ENCODE measurements around the gene PRPSAP1. TPM values are rescaled to one million over a fixed set of nuclear protein-coding genes. Genes with fewer than 3 reads are reported as not detected.
"Not testable (repeated sequence)": the region's sequence is repeated elsewhere in the genome, so short reads cannot be mapped to it uniquely, and the experiment has no call there.

The PRPSAP1 gene
- total RNA-seq, 2 experiments from 2014 or later: 30.1 to 33.3 TPM

GRCh38 chr17:76270770-76271668 lies 82.7 kb downstream of the PRPSAP1 start:
- Mint-ChIP-seq H3K9me3 (no peaks in the 10 kb centered on the region), H3K27me3 (ENCODE audit: low read depth) (no peaks in the 10 kb centered on the region), H3K4me1 (ENCODE audit: low read depth) (peaks cover 61% of the 10 kb centered on the region), H3K4me3 (peak overlapping the region; percentile 79), H3K27ac (peak overlapping the region; percentile 91), H3K36me3 (ENCODE audit: low read depth) (peaks cover 52% of the 10 kb centered on the region)
- CTCF ChIA-PET: interaction anchor here (0.8 to 3.5 kb wide), 8 partner anchors 9 to 152 kb away, joined by 3 to 18 read pairs (median 3); no protein-coding TSS in a partner anchor
- peak; percentile 67 for DNase-seq
- intact Hi-C loops (cut with micrococcal nuclease): no loop called here

GRCh38 chr17:76270127-76270592 lies 83.6 kb downstream of the PRPSAP1 start:
- intact Hi-C loops (cut with micrococcal nuclease): no loop called here
- H3K36me3 Mint-ChIP-seq (ENCODE audit: low read depth): peaks cover 54% of the 10 kb centered on the region
- CTCF ChIA-PET: interaction anchor here (0.8 to 3.5 kb wide), 4 partner anchors 10 to 89 kb away, joined by 3 to 18 read pairs (median 10); no protein-coding TSS in a partner anchor

GRCh38 chr17:76268991-76269981 lies 84.4 kb downstream of the PRPSAP1 start:
- Mint-ChIP-seq H3K4me1 (ENCODE audit: low read depth) (peaks cover 51% of the 10 kb centered on the region), H3K9me3 (no peaks in the 10 kb centered on the region), H3K27ac (peak overlapping the region; percentile 100), H3K4me3 (peak overlapping the region; percentile 88), H3K36me3 (ENCODE audit: low read depth) (peaks cover 54% of the 10 kb centered on the region), H3K27me3 (ENCODE audit: low read depth) (no peaks in the 10 kb centered on the region)
- CTCF ChIA-PET: interaction anchor here (0.5 to 3.5 kb wide), 8 partner anchors 10 to 90 kb away, joined by 3 to 18 read pairs (median 4); no protein-coding TSS in a partner anchor
- DNase-seq: peak; percentile 41
- intact Hi-C loops (cut with micrococcal nuclease): loop anchor here (1.0 to 10.0 kb wide), 5 partner anchors 78 to 1234 kb away; partner anchors contain the start of genes MFSD11 and SRSF2

More at GRCh38 chr17:76270127-76270592, 83.6 kb downstream of the PRPSAP1 start:
- Mint-ChIP-seq H3K27ac (peak overlapping the region; percentile 100), H3K27me3 (ENCODE audit: low read depth) (no peaks in the 10 kb centered on the region), H3K4me3 (peak overlapping the region; percentile 88), H3K9me3 (no peaks in the 10 kb centered on the region), H3K4me1 (ENCODE audit: low read depth) (peaks cover 54% of the 10 kb centered on the region)
- peak; percentile 45 for DNase-seq

- CTCF ChIA-PET: interaction anchor here (0.5 to 3.5 kb wide), 11 partner anchors 11 to 147 kb away, joined by 3 to 18 read pairs (median 4); no protein-coding TSS in a partner anchor
- intact Hi-C loops (cut with micrococcal nuclease): loop anchor here (1.0 to 10.0 kb wide), 5 partner anchors 77 to 1233 kb away; partner anchors contain the start of genes MFSD11 and SRSF2
- H3K4me1 Mint-ChIP-seq (ENCODE audit: low read depth): peaks cover 51% of the 10 kb centered on the region
- H3K27ac Mint-ChIP-seq: peak overlapping the region; percentile 100
- no peaks in the 10 kb centered on the region for H3K9me3 Mint-ChIP-seq
- H3K36me3 Mint-ChIP-seq (ENCODE audit: low read depth): peaks cover 54% of the 10 kb centered on the region
- no peaks in the 10 kb centered on the region for H3K27me3 Mint-ChIP-seq (ENCODE audit: low read depth)
- H3K4me3 Mint-ChIP-seq: peak overlapping the region; percentile 88
- DNase-seq: peak; percentile 93
Measured at GRCh38 chr17:76268015-76268749, 85.5 kb downstream of the PRPSAP1 start.

GRCh38 chr17:76267581-76268001 lies 86.1 kb downstream of the PRPSAP1 start:
- peak overlapping the region; percentile 100 for H3K27ac Mint-ChIP-seq
- not testable (repeated sequence) for H3K9me3 Mint-ChIP-seq; H3K27me3 Mint-ChIP-seq (ENCODE audit: low read depth)
- CTCF ChIA-PET: interaction anchor here (0.6 to 2.1 kb wide), 9 partner anchors 12 to 147 kb away, joined by 3 to 8 read pairs (median 4); no protein-coding TSS in a partner anchor
- H3K36me3 Mint-ChIP-seq (ENCODE audit: low read depth): peaks cover 54% of the 10 kb centered on the region
- intact Hi-C loops (cut with micrococcal nuclease): loop anchor here (1.0 to 10.0 kb wide), 5 partner anchors 76 to 1233 kb away; partner anchors contain the start of genes MFSD11 and SRSF2
- DNase-seq: peak; percentile 65
- H3K4me1 Mint-ChIP-seq (ENCODE audit: low read depth): peaks cover 51% of the 10 kb centered on the region
- H3K4me3 Mint-ChIP-seq: peak overlapping the region; percentile 88

GRCh38 chr17:76267051-76267576 lies 86.6 kb downstream of the PRPSAP1 start:
- Mint-ChIP-seq H3K27me3 (ENCODE audit: low read depth) (no peaks in the 10 kb centered on the region), H3K9me3 (no peaks in the 10 kb centered on the region), H3K4me1 (ENCODE audit: low read depth) (peaks cover 52% of the 10 kb centered on the region), H3K4me3 (peak overlapping the region; percentile 88), H3K27ac (peak overlapping the region; percentile 100), H3K36me3 (ENCODE audit: low read depth) (peaks cover 54% of the 10 kb centered on the region)
- intact Hi-C loops (cut with micrococcal nuclease): loop anchor here (5.0 to 10.0 kb wide), 4 partner anchors 470 to 1232 kb away; partner anchors contain the start of genes MFSD11 and SRSF2
- DNase-seq: peak; percentile 23
- CTCF ChIA-PET: interaction anchor here (0.6 to 2.1 kb wide), 9 partner anchors 11 to 146 kb away, joined by 3 to 8 read pairs (median 4); no protein-coding TSS in a partner anchor

- no peaks in the 10 kb centered on the region for H3K9me3 Mint-ChIP-seq
- CTCF ChIA-PET: interaction anchor here (0.6 to 2.0 kb wide), 6 partner anchors 10 to 145 kb away, joined by 3 to 8 read pairs (median 4); no protein-coding TSS in a partner anchor
- H3K27me3 Mint-ChIP-seq (ENCODE audit: low read depth): no peaks in the 10 kb centered on the region
- H3K27ac Mint-ChIP-seq: peak overlapping the region; percentile 100
- intact Hi-C loops (cut with micrococcal nuclease): loop anchor here (5.0 to 10.0 kb wide), 4 partner anchors 471 to 1232 kb away; partner anchors contain the start of genes MFSD11 and SRSF2
- peak overlapping the region; percentile 88 for H3K4me3 Mint-ChIP-seq
- DNase-seq: peak; percentile 56
- H3K36me3 Mint-ChIP-seq (ENCODE audit: low read depth): peaks cover 50% of the 10 kb centered on the region
- H3K4me1 Mint-ChIP-seq (ENCODE audit: low read depth): peaks cover 54% of the 10 kb centered on the region
Measured at GRCh38 chr17:76266244-76266938, 87.3 kb downstream of the PRPSAP1 start.

- Mint-ChIP-seq H3K4me3 (peak overlapping the region; percentile 88), H3K9me3 (no peaks in the 10 kb centered on the region), H3K27ac (peak overlapping the region; percentile 100), H3K4me1 (ENCODE audit: low read depth) (peaks cover 51% of the 10 kb centered on the region), H3K36me3 (ENCODE audit: low read depth) (peaks cover 43% of the 10 kb centered on the region), H3K27me3 (ENCODE audit: low read depth) (no peaks in the 10 kb centered on the region)
- intact Hi-C loops (cut with micrococcal nuclease): loop anchor here (2.0 to 10.0 kb wide), 5 partner anchors 195 to 1231 kb away; partner anchors contain the start of genes MFSD11 and SRSF2
- CTCF ChIA-PET: interaction anchor here (1.2 to 2.0 kb wide), 6 partner anchors 9 to 145 kb away, joined by 3 to 8 read pairs (median 4); no protein-coding TSS in a partner anchor
- peak; percentile 65 for DNase-seq
Measured at GRCh38 chr17:76265624-76266243, 88.0 kb downstream of the PRPSAP1 start.

- DNase-seq: peak; percentile 99
- H3K9me3 Mint-ChIP-seq: no peaks in the 10 kb centered on the region
- H3K4me1 Mint-ChIP-seq (ENCODE audit: low read depth): peaks cover 48% of the 10 kb centered on the region
- peaks cover 40% of the 10 kb centered on the region for H3K36me3 Mint-ChIP-seq (ENCODE audit: low read depth)
- no peaks in the 10 kb centered on the region for H3K27me3 Mint-ChIP-seq (ENCODE audit: low read depth)
- intact Hi-C loops (cut with micrococcal nuclease): loop anchor here (1.0 to 10.0 kb wide), 10 partner anchors 7 to 1230 kb away; partner anchors contain the start of genes MFSD11 and SRSF2
- CTCF ChIA-PET: interaction anchor here (0.7 to 4.0 kb wide), 9 partner anchors 7 to 86 kb away, joined by 3 to 24 read pairs (median 3); no protein-coding TSS in a partner anchor
- peak within 1 kb of the TSS; percentile 100 for H3K27ac Mint-ChIP-seq
- peak within 1 kb of the TSS; percentile 88 for H3K4me3 Mint-ChIP-seq
Measured at GRCh38 chr17:76264755-76265623, 88.7 kb downstream of the PRPSAP1 start, which contains the start of gene UBALD2. UBALD2 (plus strand) TSS chr17:76265348; CDS start chr17:76265506, 158 bp downstream.

All from activated naive CD4-positive, alpha-beta T cell treated with anti-CD3 and anti-CD28 coated beads for 36 hours (primary cell).